H1 (cell line): ENCODE data around the gene HSDL2. TPM values are rescaled to one million over a fixed set of nuclear protein-coding genes. Genes with fewer than 3 reads are reported as not detected.
A peak's percentile ranks its signal among the peaks of the same experiment; 100 is the strongest.

Experiments
- CTCF ChIA-PET: fragments of 300-600 bp; sonication (Branson Sonifier 250); formaldehyde crosslinking; loops from one replicate; lab custom pipeline; 2021; ENCODE audit not compliant: partially characterized antibody; lab: Charles Lee
- POLR2A ChIA-PET: fragments of 300-600 bp; sonication (Branson Sonifier 250); formaldehyde crosslinking; loops from one replicate; lab custom pipeline; 2021; ENCODE audit warnings: inconsistent platforms; ENCODE audit not compliant: partially characterized antibody; lab: Charles Lee
- DNase-seq, 2 experiments: peaks; one replicate each; pipeline versions ENCODE4 v3.0.0 to v3.0.0-alpha.2; 2010 to 2022; ENCODE audit warnings: low spot score in 2 of 2, low read depth in 1 of 2, mixed read lengths in 1 of 2
- FAIRE-seq: peaks from 2 replicates; lab custom pipeline; 2011; peaks lifted over from hg19 to GRCh38; lab: Jason Lieb, UNC
- H2AFZ ChIP-seq: 2 replicates; pipeline ENCODE4 v1.8.1; 2012; ENCODE audit warnings: low read length, inconsistent platforms
- H2AK5ac ChIP-seq: 2 replicates; pipeline ENCODE4 v1.6.1; 2013; ENCODE audit warnings: low read depth, low read length
- H2BK120ac ChIP-seq: replicated peaks from 2 replicates; pipeline ENCODE3; 2013; ENCODE audit warnings: low read depth, low read length, inconsistent platforms
- H2BK12ac ChIP-seq: 2 replicates; pipeline ENCODE4 v1.6.1; 2013; ENCODE audit warnings: low read depth, low read length
- H2BK15ac ChIP-seq: 2 replicates; pipeline ENCODE4 v1.6.1; 2013; ENCODE audit warnings: low read length
- H2BK20ac ChIP-seq: 2 replicates; pipeline ENCODE4 v1.6.1; 2013; ENCODE audit warnings: low read length
- H2BK5ac ChIP-seq: 2 replicates; pipeline ENCODE4 v1.6.1; 2013; ENCODE audit warnings: low read depth, low read length
- H3K14ac ChIP-seq: 2 replicates; pipeline ENCODE4 v1.6.1; 2013; ENCODE audit warnings: inconsistent platforms; ENCODE audit not compliant: insufficient read length
- H3K18ac ChIP-seq: 2 replicates; pipeline ENCODE4 v1.6.1; 2013; ENCODE audit warnings: low read length; ENCODE audit errors: extremely low read depth
- H3K23ac ChIP-seq: 2 replicates; pipeline ENCODE4 v1.6.1; 2013; ENCODE audit warnings: inconsistent platforms; ENCODE audit not compliant: insufficient read length
- H3K23me2 ChIP-seq: 2 replicates; pipeline ENCODE4 v1.6.1; 2013; ENCODE audit warnings: low read depth, low read length
- H3K27ac ChIP-seq: 2 replicates; pipeline ENCODE4 v1.6.1; 2011; ENCODE audit warnings: low read depth, low read length, inconsistent platforms
- H3K27me3 ChIP-seq, 4 experiments: replicated peaks in 1 of 4; 1 replicate in 1 of 4; 2 replicates in 3 of 4; pipeline versions ENCODE4 v1.6.1 to v1.8.1; 2011 to 2013; ENCODE audit warnings: low read length in 3 of 4, mild to moderate bottlenecking in 3 of 4, inconsistent platforms in 2 of 4, mixed read lengths in 2 of 4, moderate library complexity in 1 of 4; ENCODE audit not compliant: control insufficient read depth in 3 of 4, insufficient read depth in 3 of 4; ENCODE audit errors: extremely low read depth in 1 of 4
- H3K36me3 ChIP-seq, 4 experiments: 2 replicates each; pipeline versions ENCODE4 v1.6.1 to v1.8.1; 2011 to 2013; ENCODE audit warnings: mild to moderate bottlenecking in 4 of 4, low read length in 3 of 4, moderate library complexity in 2 of 4, control low read depth in 1 of 4, inconsistent platforms in 1 of 4; ENCODE audit not compliant: insufficient read depth in 4 of 4, control insufficient read depth in 2 of 4
- H3K4ac ChIP-seq: replicated peaks from 2 replicates; pipeline ENCODE3; 2013; ENCODE audit warnings: low read length, low read depth, mixed read lengths, inconsistent platforms; ENCODE audit not compliant: insufficient read length
- H3K4me1 ChIP-seq, 4 experiments: replicated peaks in 1 of 4; 1 replicate in 1 of 4; 2 replicates in 3 of 4; pipeline versions ENCODE4 v1.6.1 to v1.8.1; 2011 to 2013; ENCODE audit warnings: low read length in 3 of 4, inconsistent platforms in 2 of 4, mixed read lengths in 1 of 4; ENCODE audit not compliant: insufficient read depth in 4 of 4, control insufficient read depth in 3 of 4
- H3K4me2 ChIP-seq, 2 experiments: 2 replicates each; pipeline versions ENCODE4 v1.6.1 to v1.8.1; 2011 to 2013; ENCODE audit warnings: low read depth in 2 of 2, low read length in 2 of 2, control low read depth in 1 of 2, inconsistent platforms in 1 of 2, mild to moderate bottlenecking in 1 of 2; ENCODE audit not compliant: insufficient read depth in 1 of 2
- H3K4me3 ChIP-seq, 4 experiments: fragments of 200-600, 300-600 bp in 1 of 4; sonication (generic), shearing (Covaris generic), sonication (Bioruptor Twin) in 1 of 4; 2 replicates each; pipeline versions ENCODE4 v1.5.1 to v1.8.1; 2011 to 2016; ENCODE audit warnings: low read length in 4 of 4, low read depth in 3 of 4, control low read depth in 2 of 4, inconsistent platforms in 2 of 4, mild to moderate bottlenecking in 2 of 4, mixed read lengths in 1 of 4, moderate library complexity in 1 of 4; ENCODE audit not compliant: insufficient read depth in 2 of 4; ENCODE audit errors: extremely low read depth in 1 of 4
- H3K56ac ChIP-seq: replicated peaks from 2 replicates; pipeline ENCODE3; 2013; ENCODE audit warnings: low read depth, mild to moderate bottlenecking, mixed read lengths, low read length, inconsistent platforms; ENCODE audit not compliant: insufficient read length
- H3K79me1 ChIP-seq: 2 replicates; pipeline ENCODE4 v1.6.1; 2013; ENCODE audit warnings: low read depth, low read length, control low read depth
- H3K79me2 ChIP-seq, 2 experiments: 2 replicates each; pipeline versions ENCODE4 v1.6.1 to v1.8.1; 2012 to 2013; ENCODE audit warnings: low read length in 2 of 2, mild to moderate bottlenecking in 2 of 2, inconsistent platforms in 1 of 2; ENCODE audit not compliant: insufficient read depth in 2 of 2, control insufficient read depth in 1 of 2
- H3K9ac ChIP-seq, 4 experiments: replicated peaks in 1 of 4; 1 replicate in 1 of 4; 2 replicates in 3 of 4; pipeline versions ENCODE4 v1.6.1 to v1.8.1; 2011 to 2013; ENCODE audit warnings: low read depth in 3 of 4, low read length in 3 of 4, control low read depth in 2 of 4, mild to moderate bottlenecking in 2 of 4, moderate library complexity in 2 of 4, inconsistent platforms in 1 of 4; ENCODE audit errors: extremely low read depth in 1 of 4
- H3K9me3 ChIP-seq, 2 experiments: 2 replicates each; pipeline versions ENCODE4 v1.6.1 to v1.8.1; 2012 to 2013; ENCODE audit warnings: mild to moderate bottlenecking in 2 of 2, moderate library complexity in 2 of 2, control low read depth in 1 of 2, inconsistent platforms in 1 of 2, low read depth in 1 of 2, low read length in 1 of 2, mixed read lengths in 1 of 2; ENCODE audit not compliant: insufficient read depth in 2 of 2
- H4K20me1 ChIP-seq, 2 experiments: replicated peaks in 1 of 2; 2 replicates each; pipeline versions ENCODE3 to v1.8.1; 2011 to 2013; ENCODE audit warnings: inconsistent platforms in 2 of 2, low read length in 2 of 2, mild to moderate bottlenecking in 1 of 2; ENCODE audit not compliant: insufficient read depth in 2 of 2, control insufficient read depth in 1 of 2
- H4K5ac ChIP-seq: 2 replicates; pipeline ENCODE4 v1.6.1; 2013; ENCODE audit warnings: low read length, low read depth, mixed read lengths, inconsistent platforms; ENCODE audit not compliant: insufficient read length
- H4K8ac ChIP-seq: 2 replicates; pipeline ENCODE4 v1.8.0; 2013; ENCODE audit warnings: mild to moderate bottlenecking, moderate library complexity, low read length, inconsistent platforms; ENCODE audit not compliant: insufficient read depth; ENCODE audit errors: extremely low read depth
- H4K91ac ChIP-seq: replicated peaks from 2 replicates; pipeline ENCODE3; 2013; ENCODE audit warnings: low read length, mixed read lengths, inconsistent platforms; ENCODE audit not compliant: insufficient read length
- CREB1 ChIP-seq: IDR thresholded peaks from 2 replicates; pipeline ENCODE4 v1.6.1; 2012; ENCODE audit warnings: inconsistent platforms
- JUND ChIP-seq: IDR thresholded peaks from 2 replicates; pipeline ENCODE4 v1.6.1; 2011; ENCODE audit warnings: mild to moderate bottlenecking, improper control_type of control experiment, low read length
- KDM1A ChIP-seq: fragments of 200-600, 300-600 bp; sonication (generic); IDR thresholded peaks from 2 replicates; pipeline ENCODE4 v1.7.1; 2016; ENCODE audit warnings: mild to moderate bottlenecking, low read length, borderline replicate concordance
- TAF7 ChIP-seq: optimal IDR thresholded peaks from 2 replicates; pipeline ENCODE3; 2011; ENCODE audit warnings: low read depth, mild to moderate bottlenecking, inconsistent platforms, low read length, moderate library complexity, borderline replicate concordance
- WGBS, 2 experiments: shearing (Covaris generic) in 1 of 2; methylation state at CpG; one replicate each; pipeline versions ENCODE4 v1.1.6 to v1.1.7; 2013 to 2015; ENCODE audit warnings: low lambda C conversion rate in 2 of 2, mixed read lengths in 2 of 2, inconsistent platforms in 1 of 2, low coverage in 1 of 2, missing lambda C conversion rate in 1 of 2; ENCODE audit not compliant: insufficient replicate concordance in 2 of 2, insufficient coverage in 1 of 2, insufficient read length in 1 of 2; ENCODE audit errors: extremely low coverage in 1 of 2, missing lambda C conversion rate in 1 of 2; 5-methylcytosine and 5-hydroxymethylcytosine counted together
- polyA plus RNA-seq, 7 experiments: library from polyadenylated mRNA; depleted of rRNA in 3 of 7; stranded (reverse) in 5 of 7; unstranded in 2 of 7; fragments of >200 nt in 5 of 7; fragments of 200-250 nt in 2 of 7; gene quantifications; 1 replicate in 5 of 7; 2 replicates in 1 of 7; 4 replicates in 1 of 7; pipeline versions ENCODE4 v1.2.1 to v1.2.3, GENCODE V29; 2011 to 2013; ENCODE audit warnings: missing spikeins in 2 of 7, mixed read lengths in 2 of 7
- total RNA-seq: library from RNA; stranded (reverse); fragmentation: NEBNext Ultra II Directional; extraction: Animal tissue kit (Norgen Biotek cat#: 25700); gene quantifications from 2 replicates; pipeline ENCODE4 v1.2.1, GENCODE V29; 2021

Gene HSDL2
- total and polyA plus RNA-seq, 2 of the 8 experiments (the other 6 are each of a cell fraction or from before 2014, with no cell fraction given) = 6.6 to 15.4 TPM

- WGBS, 2 experiments = 93% methylated on average over 1 of the region's 1 CpG; no CpG with 5 or more reads in 1 of the 2 experiments
- Histone ChIP-seq H2AFZ (no peak overlapping the region), H4K91ac (no peak overlapping the region), H3K23ac (no peak overlapping the region), H4K20me1 (no peaks in the 10 kb centered on the region), H2BK5ac (no peak overlapping the region), H3K27me3 (no peaks in the 10 kb centered on the region), H4K5ac (no peak overlapping the region), H3K14ac (no peak overlapping the region), H3K4ac (no peak overlapping the region), H2BK15ac (no peak overlapping the region), H4K8ac (no peak overlapping the region), H2AK5ac (no peak overlapping the region), H3K79me2 (no peaks in the 10 kb centered on the region), H3K9ac (no peak overlapping the region), H3K4me3 (no peak overlapping the region), H3K79me1 (no peaks in the 10 kb centered on the region), H3K27ac (no peak overlapping the region), H2BK12ac (no peak overlapping the region), H3K23me2 (no peaks in the 10 kb centered on the region; the same call in 1 of the 2 replicates), H3K4me2 (no peak overlapping the region), H2BK20ac (no peak overlapping the region), H3K56ac (peak overlapping the region; percentile 30), H3K18ac (no peak overlapping the region), H3K36me3 (peaks cover 0 to 5% (median 3%) of the 10 kb centered on the region in 4 experiments; a peak in 3 of 8 replicates), H2BK120ac (no peak overlapping the region), H3K9me3 (peaks cover 0 to 5% of the 10 kb centered on the region in 2 experiments; a peak in 1 of 4 replicates), H3K4me1 (no peaks in the 10 kb centered on the region)
- no peak for FAIRE-seq
- ChIA-PET POLR2A (no interaction called here), CTCF (interaction anchor here (0.6 to 1.3 kb wide), 5 partner anchors 19 to 255 kb away, joined by 3 to 4 read pairs (median 3); partner anchors contain the start of gene INIP)
- TF ChIP-seq JUND (no peak), TAF7 (no peak), KDM1A (peak; percentile 70), CREB1 (no peak)
- DNase-seq = no peak
These were observed 82.9 kb downstream of the HSDL2 start for GRCh38 chr9:112462855-112463254.
